Natural killer cell (primary cell): Measurements from ENCODE around the gene CACUL1. TPM values are rescaled to one million over a fixed set of nuclear protein-coding genes. Genes with fewer than 3 reads are reported as not detected.

Experiments used
- ATAC-seq, 3 donors: fragments of 150-1000 bp in 2 of 3; fragments of 200-7000 bp in 1 of 3; cut with Tn5 transposase; 1 replicate in 1 of 3; 2 replicates in 2 of 3; pipeline ENCODE4 v1.10.0; 2021; ENCODE audit warnings: mild to moderate bottlenecking in 2 of 3, moderate library complexity in 2 of 3
- DNase-seq, 2 donors: peaks; one replicate each; pipeline versions ENCODE4 v3.0.0 to v3.0.0-alpha.2; 2013 to 2021; ENCODE audit warnings: mixed read lengths in 1 of 2
- H3K27ac ChIP-seq: one replicate; pipeline ENCODE4 v1.5.1; 2013; ENCODE audit warnings: mild to moderate bottlenecking, low read length
- H3K27me3 ChIP-seq: one replicate; pipeline ENCODE4 v1.6.1; 2013; ENCODE audit warnings: low read length; ENCODE audit not compliant: control insufficient read depth, insufficient read depth
- H3K36me3 ChIP-seq: one replicate; pipeline ENCODE4 v1.6.1; 2013; ENCODE audit warnings: low read length; ENCODE audit not compliant: control insufficient read depth, insufficient read depth
- H3K4me1 ChIP-seq: one replicate; pipeline ENCODE4 v1.6.1; 2013; ENCODE audit warnings: low read length; ENCODE audit not compliant: control insufficient read depth, insufficient read depth
- H3K4me3 ChIP-seq: one replicate; pipeline ENCODE4 v1.5.1; 2013; ENCODE audit warnings: low read length
- H3K9me3 ChIP-seq: one replicate; pipeline ENCODE4 v1.6.1; 2013; ENCODE audit warnings: low read length; ENCODE audit not compliant: control insufficient read depth, insufficient read depth
- H3K27ac Mint-ChIP-seq, 2 donors: one replicate each; pipeline ENCODE4 v1.8.0; 2022; ENCODE audit warnings: mild to moderate bottlenecking in 2 of 2, mixed read lengths in 2 of 2, moderate library complexity in 1 of 2
- H3K27me3 Mint-ChIP-seq, 2 donors: one replicate each; pipeline ENCODE4 v1.8.0; 2022; ENCODE audit warnings: low read depth in 2 of 2, mixed read lengths in 2 of 2
- H3K36me3 Mint-ChIP-seq: one replicate; pipeline ENCODE4 v1.8.0; 2022; ENCODE audit warnings: mixed read lengths
- H3K4me1 Mint-ChIP-seq, 2 donors: one replicate each; pipeline ENCODE4 v1.8.0; 2022; ENCODE audit warnings: mixed read lengths in 2 of 2
- H3K4me3 Mint-ChIP-seq: one replicate; pipeline ENCODE4 v1.8.0; 2022; ENCODE audit warnings: mild to moderate bottlenecking, moderate library complexity, mixed read lengths
- H3K9me3 Mint-ChIP-seq, 2 donors: one replicate each; pipeline ENCODE4 v1.8.0; 2022; ENCODE audit warnings: mixed read lengths in 2 of 2
- CTCF ChIP-seq: fragments of 200-600 bp; IDR thresholded peaks from one replicate; pipeline ENCODE4 v1.8.0; 2022; ENCODE audit warnings: antibody characterized with exemption
- WGBS: methylation state at CpG from one replicate; pipeline ENCODE4 v1.1.7; 2013; ENCODE audit warnings: missing lambda C conversion rate; ENCODE audit not compliant: insufficient coverage; 5-methylcytosine and 5-hydroxymethylcytosine counted together
- intact Hi-C: fragments of 100-400 bp; cut with micrococcal nuclease; formaldehyde crosslinking; loops from one replicate; pipeline ENCODE4 v1.14.2; 2022
- total RNA-seq, 4 donors: library from RNA; stranded (reverse); fragments of 120-200 nt in 1 of 4; gene quantifications; one replicate each; pipeline versions ENCODE4 v1.2.3 to v1.2.4, GENCODE V29; 2013 to 2022

Gene CACUL1
- total RNA-seq, 3 donors from 2014 or later (not counting 1 experiment from before 2014, with no cell fraction given), result 45.4 to 65.9 (median 47.6) TPM

GRCh38 chr10:118776960-118777359 lies 22.2 kb upstream of the CACUL1 start:
- H3K27me3 Mint-ChIP-seq, result peaks cover 13 to 18% of the 10 kb centered on the region in 2 donors
- no peak overlapping the region for H3K4me3 Mint-ChIP-seq
- intact Hi-C loops, result no loop called here
- whole genome bisulfite sequencing, result 77% methylated on average over 5 of the region's 5 CpGs
- no peaks in the 10 kb centered on the region for H3K36me3 ChIP-seq
- H3K27me3 ChIP-seq, result no peaks in the 10 kb centered on the region
- H3K9me3 Mint-ChIP-seq, result no peaks in the 10 kb centered on the region
- H3K4me1 Mint-ChIP-seq, result no peaks in the 10 kb centered on the region
- H3K4me1 ChIP-seq, result no peaks in the 10 kb centered on the region
- H3K4me3 ChIP-seq, result no peak overlapping the region
- H3K27ac Mint-ChIP-seq, result no peak overlapping the region
- H3K36me3 Mint-ChIP-seq, result no peaks in the 10 kb centered on the region
- H3K27ac ChIP-seq, result no peak overlapping the region
- H3K9me3 ChIP-seq, result no peaks in the 10 kb centered on the region
- ATAC-seq, result no peak
- DNase-seq, result no peak
- no peak for TF ChIP-seq CTCF

- no peaks in the 10 kb centered on the region for H3K4me1 ChIP-seq
- Mint-ChIP-seq H3K27ac (no peak overlapping the region), H3K4me1 (no peaks in the 10 kb centered on the region), H3K36me3 (no peaks in the 10 kb centered on the region), H3K4me3 (no peak overlapping the region), H3K9me3 (no peaks in the 10 kb centered on the region), H3K27me3 (peaks cover 13 to 18% of the 10 kb centered on the region in 2 donors)
- intact Hi-C loops, result no loop called here
- DNase-seq (no peak), ATAC-seq (no peak)
- no peak overlapping the region for H3K27ac ChIP-seq
- WGBS, result 99% methylated on average over 3 of the region's 3 CpGs
- no peaks in the 10 kb centered on the region for H3K9me3 ChIP-seq
- H3K27me3 ChIP-seq, result no peaks in the 10 kb centered on the region
- H3K4me3 ChIP-seq, result no peak overlapping the region
- no peak for TF ChIP-seq CTCF
- H3K36me3 ChIP-seq, result no peaks in the 10 kb centered on the region
Observed at GRCh38 chr10:118776033-118776432, 21.3 kb upstream of the CACUL1 start.

- Histone ChIP-seq H3K4me1 (no peaks in the 10 kb centered on the region), H3K9me3 (no peaks in the 10 kb centered on the region), H3K27me3 (no peaks in the 10 kb centered on the region), H3K36me3 (no peaks in the 10 kb centered on the region), H3K27ac (no peak overlapping the region), H3K4me3 (no peak overlapping the region)
- no peaks in the 10 kb centered on the region for H3K9me3 Mint-ChIP-seq
- intact Hi-C loops, result no loop called here
- H3K36me3 Mint-ChIP-seq, result no peaks in the 10 kb centered on the region
- H3K27ac Mint-ChIP-seq, result no peak overlapping the region
- peaks cover 13 to 18% of the 10 kb centered on the region in 2 donors for H3K27me3 Mint-ChIP-seq
- no peak for DNase-seq
- no peaks in the 10 kb centered on the region for H3K4me1 Mint-ChIP-seq
- TF ChIP-seq CTCF, result no peak
- 93% methylated on average over 6 of the region's 7 CpGs for WGBS
- ATAC-seq, result no peak
- no peak overlapping the region for H3K4me3 Mint-ChIP-seq
Observed at GRCh38 chr10:118775478-118775877, 20.7 kb upstream of the CACUL1 start.

GRCh38 chr10:118773041-118773440 lies 18.3 kb upstream of the CACUL1 start:
- H3K27me3 ChIP-seq, result no peaks in the 10 kb centered on the region
- Mint-ChIP-seq H3K9me3 (no peaks in the 10 kb centered on the region), H3K27ac (no peak overlapping the region), H3K4me3 (no peak overlapping the region), H3K4me1 (no peaks in the 10 kb centered on the region), H3K27me3 (peaks cover 6 to 10% of the 10 kb centered on the region in 2 donors), H3K36me3 (no peaks in the 10 kb centered on the region)
- H3K9me3 ChIP-seq, result no peaks in the 10 kb centered on the region
- intact Hi-C loops, result no loop called here
- ATAC-seq, result no peak
- no peaks in the 10 kb centered on the region for H3K36me3 ChIP-seq
- DNase-seq, result no peak
- no peak overlapping the region for H3K4me3 ChIP-seq
- H3K27ac ChIP-seq, result no peak overlapping the region
- 93% methylated on average over 3 of the region's 4 CpGs for WGBS
- no peak for TF ChIP-seq CTCF
- H3K4me1 ChIP-seq, result no peaks in the 10 kb centered on the region
